GM18508 (cell line): ENCODE data around the gene DUS1L.

ENCODE experiments used
- ATAC-seq: cut with Tn5 transposase; IDR thresholded peaks from one replicate; pipeline ENCODE4 v1.9.1; 2021; ENCODE audit warnings: moderate number of reproducible peaks; ENCODE audit not compliant: insufficient read depth, unreplicated experiment

DUS1L gene

DNA sequence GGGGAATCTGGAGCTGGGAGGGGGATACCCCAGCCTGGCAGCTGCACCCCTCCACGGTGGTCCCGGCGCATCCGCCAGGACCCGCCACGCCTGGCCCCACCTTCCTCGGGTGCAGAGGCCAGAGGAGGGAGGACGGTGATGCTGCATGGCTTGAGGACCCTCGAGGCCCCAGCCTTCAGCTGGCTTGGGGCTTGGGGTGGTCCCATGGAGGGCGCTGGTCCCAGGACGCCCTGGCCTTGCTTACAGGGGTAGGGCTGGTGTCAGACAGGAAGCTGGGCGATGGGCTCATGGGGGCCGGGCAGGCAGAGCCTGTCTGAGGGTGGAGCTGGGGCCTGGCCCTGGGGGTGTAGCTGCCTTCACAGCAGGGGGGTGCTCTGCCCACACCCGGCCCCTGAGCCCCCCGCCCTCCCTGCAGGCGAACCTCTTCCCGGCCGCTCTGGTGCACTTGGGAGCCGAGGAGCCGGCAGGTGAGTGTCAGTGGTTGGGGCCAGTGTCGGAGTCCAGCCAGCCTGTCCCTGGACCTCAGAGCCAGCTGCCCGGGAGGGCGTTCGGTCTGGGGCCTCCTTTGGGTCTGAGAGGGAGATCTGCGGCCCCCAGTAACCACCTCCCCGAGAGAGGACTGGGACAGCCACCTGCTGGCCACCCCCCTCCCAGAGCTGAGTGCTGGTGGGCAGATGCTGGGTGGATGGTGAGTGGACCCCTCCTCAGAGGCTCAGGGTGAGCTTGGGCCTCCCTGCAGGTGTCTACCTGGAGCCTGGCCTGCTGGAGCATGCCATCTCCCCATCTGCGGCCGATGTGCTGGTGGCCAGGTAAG lies 49.3 kb downstream of the DUS1L start:
- ATAC-seq = no peak

DNA sequence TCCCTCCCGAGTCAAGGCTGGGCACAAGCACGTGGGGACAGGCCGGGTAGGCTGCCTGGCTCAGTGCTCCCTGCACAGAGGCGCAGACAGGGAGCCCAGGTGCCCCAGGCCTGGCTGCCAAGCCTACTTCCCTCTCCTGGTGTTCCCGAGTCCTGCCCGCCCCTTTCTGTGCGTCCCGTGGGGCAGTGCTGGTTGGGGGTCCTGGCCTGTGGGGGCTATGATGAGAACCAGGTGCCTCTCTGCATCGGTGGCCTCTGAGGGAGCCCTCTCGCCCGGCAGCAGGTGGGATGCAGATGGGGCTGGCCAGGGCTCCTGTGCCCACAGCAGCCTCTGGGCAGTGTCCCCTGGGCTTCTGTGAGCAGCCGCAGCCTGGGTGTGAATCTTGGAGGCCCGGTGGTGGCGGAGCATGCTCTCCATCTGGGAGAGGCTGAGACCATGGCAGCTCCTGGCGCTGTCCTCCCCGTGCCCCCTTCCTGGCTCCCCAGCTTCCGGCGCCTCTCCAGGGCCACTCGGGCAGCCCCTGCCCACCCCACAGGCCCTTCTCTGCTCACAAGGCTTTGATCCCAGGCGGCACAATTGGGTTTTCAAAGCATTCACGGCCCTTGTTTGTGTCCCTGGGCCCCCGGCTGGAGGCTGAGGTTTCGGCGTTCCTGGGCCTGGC lies 50.2 kb downstream of the DUS1L start:
- no peak for ATAC-seq

DNA sequence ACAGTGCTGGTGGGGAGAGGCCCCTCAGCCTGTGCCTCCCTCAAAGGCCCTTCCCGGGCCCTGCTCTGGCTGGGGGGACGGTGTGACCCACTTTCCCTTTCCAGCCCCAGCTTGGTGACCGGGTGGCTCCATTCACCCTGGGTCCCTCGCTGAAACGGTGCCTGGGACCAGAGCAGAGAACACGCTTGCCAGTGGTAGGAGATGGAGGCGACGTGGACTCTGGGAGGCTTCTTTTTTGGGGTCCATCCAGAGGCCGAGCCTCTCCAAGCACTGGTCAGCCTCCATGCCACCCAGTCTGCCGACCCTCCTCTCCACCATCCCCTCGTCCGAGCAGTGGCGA lies 50.7 kb downstream of the DUS1L start:
- ATAC-seq = no peak

DNA sequence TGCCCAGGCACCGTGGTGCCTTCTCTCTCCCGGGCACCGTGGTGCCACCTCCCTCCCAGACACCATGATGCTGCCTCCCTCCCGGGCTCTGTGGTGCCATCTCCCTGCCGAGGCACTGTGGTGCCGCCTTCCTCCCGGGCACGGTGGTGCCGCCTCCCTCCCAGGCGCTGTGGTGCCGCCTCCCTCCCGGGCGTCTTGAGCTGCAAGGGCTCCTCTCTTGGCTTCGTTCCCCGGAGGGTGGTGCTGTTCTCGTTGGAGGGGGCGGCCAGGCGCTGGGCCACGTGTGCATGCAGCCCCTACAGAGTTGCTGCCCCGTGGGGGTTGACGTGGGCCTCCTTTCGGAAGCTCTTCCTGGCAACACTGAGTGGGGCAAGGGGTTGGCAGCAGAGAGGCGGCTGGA lies 51.2 kb downstream of the DUS1L start:
- no peak for ATAC-seq

DNA sequence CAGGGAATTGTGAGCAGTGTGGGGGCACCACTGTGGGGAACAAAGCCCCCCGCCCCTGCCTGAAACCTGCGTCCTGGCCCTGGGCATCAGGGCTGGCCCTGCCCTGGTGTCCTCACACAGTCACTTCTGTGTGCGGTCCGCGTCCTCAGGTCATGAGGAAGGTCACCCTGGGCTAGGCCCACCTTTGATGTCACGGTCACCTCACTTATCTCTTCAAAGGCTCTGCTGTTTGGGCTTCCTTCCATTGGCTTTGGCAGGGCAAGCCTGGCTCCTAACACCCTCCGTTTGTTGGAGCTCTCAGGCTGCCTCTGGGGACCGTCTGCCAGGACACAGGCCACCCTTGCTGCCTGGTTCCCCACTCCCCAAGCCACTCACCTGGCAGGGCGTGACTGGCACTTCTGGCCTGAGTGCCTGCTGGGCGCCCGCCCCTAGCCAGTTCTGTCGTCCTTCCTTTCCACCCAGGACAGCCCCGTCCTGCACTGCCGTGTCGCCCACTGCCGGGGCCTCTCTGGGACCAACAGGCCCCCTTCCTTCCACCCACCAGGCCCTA lies 51.8 kb downstream of the DUS1L start:
- no peak for ATAC-seq

DNA sequence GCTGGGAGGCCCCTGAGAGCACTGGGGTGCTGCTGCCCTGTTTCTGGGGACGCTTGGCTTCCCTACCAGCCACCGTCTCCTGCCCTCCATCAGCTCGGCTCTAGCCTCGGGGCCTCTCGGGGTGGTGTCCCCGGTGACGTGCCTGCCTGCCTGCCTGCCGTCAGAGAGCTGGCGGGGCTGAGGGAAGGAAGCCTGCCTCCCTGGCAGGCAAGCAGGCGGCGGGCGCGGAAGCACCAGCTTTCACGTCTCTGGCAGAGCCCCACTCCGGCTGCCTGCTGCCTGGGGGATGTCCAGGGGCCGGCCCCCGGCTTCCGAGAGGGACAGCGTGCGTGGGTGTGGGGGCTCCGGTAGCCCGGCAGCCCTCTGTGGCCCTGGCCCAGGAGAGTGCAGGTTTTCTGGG lies 52.3 kb downstream of the DUS1L start:
- no peak for ATAC-seq

DNA sequence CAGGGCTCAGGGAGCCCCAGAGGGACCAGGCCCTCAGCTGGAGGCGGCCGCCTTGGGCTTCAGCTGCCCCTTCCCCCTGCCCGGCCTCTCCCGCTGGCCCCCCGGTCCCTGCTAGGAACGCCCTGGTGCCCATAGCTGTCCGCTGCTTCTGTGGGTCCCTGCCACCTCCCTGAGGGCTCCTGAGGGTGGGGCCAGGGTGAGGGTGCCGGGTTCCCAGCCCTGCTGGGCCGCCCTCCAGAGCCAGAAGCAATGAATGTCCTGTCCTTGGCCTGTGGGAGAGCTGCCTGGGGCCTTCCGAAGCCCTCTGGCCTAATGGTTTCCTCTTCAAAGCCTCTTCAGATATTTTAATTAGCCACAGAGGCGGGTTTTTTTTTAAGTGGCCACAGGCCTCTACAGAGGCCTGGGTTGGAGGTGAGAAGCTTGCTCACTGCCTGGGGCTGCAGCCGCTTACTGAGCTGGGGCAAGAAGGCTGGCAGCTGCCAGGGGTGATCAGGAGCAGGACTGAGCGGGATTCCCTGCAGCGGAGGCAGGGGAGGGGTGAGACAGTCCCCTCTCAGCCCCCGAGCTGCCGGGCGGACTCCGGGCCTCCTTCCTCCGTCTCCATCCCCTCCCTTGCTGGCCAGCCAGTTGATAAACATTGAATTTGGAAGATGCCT lies 52.8 kb downstream of the DUS1L start:
- ATAC-seq = no peak

DNA sequence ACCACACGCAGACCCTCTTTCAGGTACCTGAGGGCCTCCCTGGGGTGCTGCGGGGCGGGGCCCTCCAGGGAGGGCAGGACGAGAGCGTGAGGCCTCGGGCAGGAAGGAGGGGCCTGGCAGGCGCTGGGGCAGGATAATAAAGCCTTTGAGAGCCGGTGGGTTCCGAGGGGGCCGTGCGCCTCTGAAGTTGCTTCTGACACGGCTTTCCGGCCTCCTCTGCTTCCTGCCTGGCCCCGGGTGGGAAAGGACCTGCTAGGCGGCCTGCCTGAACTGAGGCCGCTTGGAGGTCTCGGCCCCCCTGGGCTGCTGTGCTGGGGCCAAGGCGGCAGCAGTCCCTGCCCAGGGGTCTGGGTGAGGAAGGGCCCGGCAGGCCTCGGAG lies 53.4 kb downstream of the DUS1L start:
- ATAC-seq = no peak

DNA sequence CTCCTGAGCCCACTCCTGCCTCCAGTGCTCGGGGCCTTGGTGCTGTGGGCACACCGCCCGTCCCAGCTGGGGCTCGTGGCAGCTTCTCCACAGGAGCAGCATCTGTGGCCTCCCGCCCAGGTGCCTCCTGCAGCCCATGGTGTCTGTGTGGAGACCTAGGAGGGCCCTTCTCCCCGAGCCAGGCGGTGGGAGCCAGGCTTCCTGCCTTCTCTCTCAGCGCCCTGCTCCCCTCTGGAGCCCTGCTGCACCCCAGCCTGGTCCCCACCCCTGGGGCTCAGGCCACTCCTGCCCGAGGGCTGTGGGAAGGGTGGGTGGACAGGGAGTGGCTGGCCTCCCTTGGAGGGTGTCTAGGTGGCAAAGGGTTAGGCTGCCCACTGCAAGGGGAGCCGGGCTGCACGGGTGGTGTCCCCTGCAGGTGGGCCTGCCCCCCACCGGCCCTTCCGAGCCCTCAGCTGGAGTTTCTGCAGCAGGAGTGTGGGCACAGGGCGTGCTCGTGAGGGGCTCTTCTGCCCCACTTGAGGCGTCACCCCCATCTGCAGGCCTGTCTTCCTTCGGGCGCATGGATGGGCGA lies 53.9 kb downstream of the DUS1L start:
- ATAC-seq = no peak

DNA sequence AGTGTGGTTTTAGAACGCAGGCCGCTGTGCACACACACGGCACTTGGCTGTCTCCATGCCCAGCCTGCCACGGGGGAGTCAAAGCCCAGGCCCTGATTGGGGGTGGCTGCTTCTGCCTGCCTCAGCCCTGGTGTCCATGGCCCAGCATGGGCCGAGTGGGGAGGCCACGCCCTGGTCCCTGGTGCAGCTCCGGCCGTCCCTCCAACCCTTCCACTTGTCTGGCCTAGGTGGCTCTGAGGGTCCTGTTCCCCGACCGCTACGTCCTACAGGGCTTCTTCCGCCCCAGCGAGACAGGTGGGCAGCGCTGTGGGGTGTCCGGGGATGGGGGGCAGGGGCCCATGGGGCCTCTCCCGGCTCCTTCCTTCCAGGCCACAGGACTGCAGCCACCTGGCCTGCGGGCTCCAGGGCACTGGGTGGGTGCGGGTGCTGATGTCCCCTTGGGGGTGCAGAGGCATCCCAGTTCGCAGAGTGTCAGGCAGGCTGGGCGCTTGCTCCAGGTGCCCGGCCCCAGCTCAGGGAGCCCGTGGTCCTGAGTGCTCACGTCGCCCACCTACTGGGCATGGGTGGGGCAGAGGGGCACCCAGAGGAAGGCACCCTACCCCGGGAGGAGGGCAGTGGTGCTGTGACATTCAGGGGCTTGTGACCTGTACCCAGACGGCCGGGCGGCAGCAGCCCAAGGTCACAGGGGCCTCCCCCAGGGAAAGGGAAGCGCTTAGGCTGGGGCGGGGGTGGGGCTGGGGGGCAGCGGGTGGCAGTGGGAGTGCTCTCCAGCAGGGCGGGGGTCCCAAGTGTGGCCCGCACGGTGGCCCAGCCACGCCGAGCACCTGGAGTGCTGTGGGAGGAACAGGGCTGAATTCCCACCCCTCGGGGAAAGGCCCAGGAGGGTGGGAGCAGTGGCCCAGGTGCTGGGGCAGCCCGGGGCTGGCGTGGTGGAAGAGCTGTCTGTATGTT lies 54.8 kb downstream of the DUS1L start:
- no peak for ATAC-seq

DNA sequence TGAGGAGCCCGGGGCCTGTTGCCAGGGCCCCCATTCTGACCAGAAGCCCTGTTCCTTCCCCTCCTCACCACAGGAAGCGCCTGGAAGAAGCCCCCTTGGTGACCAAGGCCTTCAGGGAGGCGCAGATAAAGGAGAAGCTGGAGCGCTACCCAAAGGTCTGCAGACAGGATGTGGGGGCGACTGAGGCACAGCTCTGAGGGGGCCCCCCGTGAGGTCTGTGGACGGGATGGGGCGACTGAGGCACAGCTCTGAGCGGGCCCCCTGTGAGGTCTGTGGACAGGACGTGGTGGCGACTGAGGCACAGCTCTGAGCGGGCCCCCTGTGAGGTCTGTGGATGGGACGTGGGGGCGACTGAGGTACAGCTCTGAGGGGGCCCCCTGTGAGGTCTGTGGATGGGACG lies 56.2 kb downstream of the DUS1L start:
- no peak for ATAC-seq

DNA sequence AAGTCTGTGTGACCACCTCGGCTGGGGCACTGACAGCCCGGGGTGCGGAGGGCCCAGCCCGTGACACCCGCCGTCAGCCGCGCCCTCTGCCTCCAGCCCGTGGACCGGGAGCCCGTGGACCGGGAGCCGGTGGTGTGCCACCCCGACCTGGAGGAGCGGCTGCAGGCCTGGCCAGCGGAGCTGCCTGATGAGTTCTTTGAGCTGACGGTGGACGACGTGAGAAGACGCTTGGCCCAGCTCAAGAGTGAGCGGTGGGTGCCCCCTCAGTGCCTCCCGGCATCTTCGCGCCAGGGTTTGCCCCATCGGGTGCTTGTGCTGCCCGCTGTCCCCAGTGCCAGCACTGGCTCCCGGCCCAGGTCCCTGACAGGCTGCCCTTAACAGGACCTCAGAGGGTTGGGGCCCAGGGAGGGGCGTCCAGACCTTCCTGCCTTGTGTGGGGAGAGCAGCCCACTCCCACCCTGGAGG lies 56.6 kb downstream of the DUS1L start:
- no peak for ATAC-seq

DNA sequence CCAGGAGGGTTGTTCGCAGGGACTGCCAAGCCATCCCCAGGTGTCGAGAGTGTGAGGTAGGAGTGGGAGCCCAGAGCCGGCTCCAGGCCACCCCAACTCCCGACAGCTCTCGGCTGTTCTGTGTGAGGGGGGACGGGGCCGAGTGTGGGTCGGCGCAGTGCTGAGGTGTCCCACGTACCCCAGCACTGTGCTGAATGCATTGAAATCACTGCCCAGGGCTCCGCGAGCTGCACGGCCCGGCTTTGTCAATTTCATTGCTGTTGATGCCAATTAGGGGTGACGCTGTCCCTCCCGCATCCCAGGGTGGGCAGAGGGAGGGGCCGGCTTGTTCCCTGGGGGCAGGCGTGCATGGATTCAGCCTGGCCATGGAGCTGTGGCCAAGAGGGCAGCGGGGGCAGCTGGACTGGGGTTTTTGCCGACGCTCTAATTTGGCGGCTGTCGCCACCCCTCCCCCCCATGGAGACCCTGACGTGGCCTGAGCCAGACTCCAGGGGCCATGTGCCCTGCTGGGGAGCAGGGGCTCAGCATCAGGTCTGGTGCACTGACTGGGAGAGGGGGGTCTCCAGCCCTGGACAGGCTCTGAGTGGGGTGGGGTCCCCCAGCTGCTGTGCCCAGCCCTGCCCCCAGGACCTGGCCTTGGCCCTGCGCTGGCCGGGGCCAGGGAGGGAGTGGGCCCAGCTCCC lies 57.2 kb downstream of the DUS1L start:
- ATAC-seq = no peak
